Right atrium auricular region (tissue), 2 donors: ENCODE measurements around the gene AR. TPM values are rescaled to one million over a fixed set of nuclear protein-coding genes. Genes with fewer than 3 reads are reported as not detected.

Source experiments
- DNase-seq: peaks from one replicate; pipeline ENCODE4 v3.0.0-alpha.2; 2019; ENCODE audit warnings: low spot score
- H3K27ac ChIP-seq, 2 donors: fragments of 200-600 bp; sonication (generic); 1 replicate in 1 of 2; 2 replicates in 1 of 2; pipeline ENCODE4 v1.5.1; 2016 to 2019
- H3K27me3 ChIP-seq, 2 donors: fragments of 200-600 bp; sonication (generic); one replicate each; pipeline versions ENCODE4 v1.5.1 to v1.6.0; 2017 to 2019
- H3K36me3 ChIP-seq: fragments of 200-600 bp; sonication (generic); one replicate; pipeline ENCODE4 v1.5.1; 2016
- H3K4me1 ChIP-seq, 2 donors: fragments of 200-600 bp; sonication (generic); one replicate each; pipeline versions ENCODE4 v1.5.1 to v1.6.0; 2017 to 2019
- H3K4me3 ChIP-seq, 2 donors: fragments of 200-600 bp; sonication (generic); 1 replicate in 1 of 2; 2 replicates in 1 of 2; pipeline ENCODE4 v1.5.1; 2017 to 2019; ENCODE audit warnings: mild to moderate bottlenecking in 1 of 2, moderate library complexity in 1 of 2
- H3K9me3 ChIP-seq, 2 donors: fragments of 200-600 bp; sonication (generic); one replicate each; pipeline ENCODE4 v1.5.1; 2019
- total RNA-seq, 2 donors: library from RNA; depleted of rRNA; stranded (reverse); fragments of >200 nt; gene quantifications; one replicate each; pipeline ENCODE4 v1.1.0, GENCODE V29; 2016
- TF ChIP-seq, protein P1 (sequence below), 2 donors: fragments of 200-600 bp; sonication (generic); IDR thresholded peaks; one replicate each; pipeline ENCODE4 v1.5.1; 2019; ENCODE audit warnings: antibody characterized with exemption in 2 of 2

Gene AR
- total RNA-seq, 2 donors from 2014 or later: 7.9 to 9.1 TPM

GRCh38 chrX:67610282-67610681 is 66.5 kb downstream of the AR start:
- Histone ChIP-seq H3K27ac (no peak overlapping the region), H3K4me1 (no peaks in the 10 kb centered on the region), H3K9me3 (peaks cover 3 to 17% of the 10 kb centered on the region in 2 donors), H3K27me3 (no peaks in the 10 kb centered on the region), H3K36me3 (no peaks in the 10 kb centered on the region), H3K4me3 (no peak overlapping the region)
- TF ChIP-seq, protein P1, sequence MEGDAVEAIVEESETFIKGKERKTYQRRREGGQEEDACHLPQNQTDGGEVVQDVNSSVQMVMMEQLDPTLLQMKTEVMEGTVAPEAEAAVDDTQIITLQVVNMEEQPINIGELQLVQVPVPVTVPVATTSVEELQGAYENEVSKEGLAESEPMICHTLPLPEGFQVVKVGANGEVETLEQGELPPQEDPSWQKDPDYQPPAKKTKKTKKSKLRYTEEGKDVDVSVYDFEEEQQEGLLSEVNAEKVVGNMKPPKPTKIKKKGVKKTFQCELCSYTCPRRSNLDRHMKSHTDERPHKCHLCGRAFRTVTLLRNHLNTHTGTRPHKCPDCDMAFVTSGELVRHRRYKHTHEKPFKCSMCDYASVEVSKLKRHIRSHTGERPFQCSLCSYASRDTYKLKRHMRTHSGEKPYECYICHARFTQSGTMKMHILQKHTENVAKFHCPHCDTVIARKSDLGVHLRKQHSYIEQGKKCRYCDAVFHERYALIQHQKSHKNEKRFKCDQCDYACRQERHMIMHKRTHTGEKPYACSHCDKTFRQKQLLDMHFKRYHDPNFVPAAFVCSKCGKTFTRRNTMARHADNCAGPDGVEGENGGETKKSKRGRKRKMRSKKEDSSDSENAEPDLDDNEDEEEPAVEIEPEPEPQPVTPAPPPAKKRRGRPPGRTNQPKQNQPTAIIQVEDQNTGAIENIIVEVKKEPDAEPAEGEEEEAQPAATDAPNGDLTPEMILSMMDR (IDR thresholded peaks at IDR 0.05): no peak
- no peak for DNase-seq

GRCh38 chrX:67612231-67612630 is 68.4 kb downstream of the AR start:
- Histone ChIP-seq H3K9me3 (peaks cover 3 to 26% of the 10 kb centered on the region in 2 donors), H3K27ac (no peak overlapping the region), H3K27me3 (no peaks in the 10 kb centered on the region), H3K4me3 (no peak overlapping the region), H3K36me3 (no peaks in the 10 kb centered on the region), H3K4me1 (no peaks in the 10 kb centered on the region)
- DNase-seq: no peak
- TF ChIP-seq, protein P1 (IDR thresholded peaks at IDR 0.05): no peak

DNA sequence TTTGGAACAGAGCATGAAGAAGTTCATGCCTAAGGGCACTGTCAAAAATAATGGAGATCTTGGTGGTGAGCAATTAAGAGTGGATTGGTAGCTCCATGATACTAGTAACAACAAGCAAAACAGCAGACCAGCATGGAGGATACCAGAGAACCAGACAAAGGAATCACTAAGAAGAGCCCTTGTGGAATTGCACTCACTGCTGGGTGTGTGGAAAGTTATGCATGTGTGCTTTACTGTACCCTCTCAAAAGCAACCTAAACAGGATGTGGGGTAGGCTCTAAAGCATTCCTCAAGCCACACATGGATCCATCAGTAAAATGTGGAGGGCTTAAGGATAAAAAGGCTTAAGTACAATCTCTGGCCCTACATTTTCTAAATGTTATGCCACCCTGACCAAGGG is 69.5 kb downstream of the AR start:
- TF ChIP-seq, protein P1 (IDR thresholded peaks at IDR 0.05): no peak
- no peak for DNase-seq
- Histone ChIP-seq H3K27ac (no peak overlapping the region), H3K4me1 (no peaks in the 10 kb centered on the region), H3K9me3 (peaks cover 3 to 26% of the 10 kb centered on the region in 2 donors), H3K4me3 (no peak overlapping the region), H3K27me3 (no peaks in the 10 kb centered on the region), H3K36me3 (no peaks in the 10 kb centered on the region)

- Histone ChIP-seq H3K27me3 (no peaks in the 10 kb centered on the region), H3K4me1 (no peaks in the 10 kb centered on the region), H3K36me3 (no peaks in the 10 kb centered on the region), H3K9me3 (peaks cover 3 to 26% of the 10 kb centered on the region in 2 donors), H3K27ac (no peak overlapping the region), H3K4me3 (no peak overlapping the region)
- TF ChIP-seq, protein P1 (IDR thresholded peaks at IDR 0.05): no peak
- DNase-seq: no peak
Measured at GRCh38 chrX:67613996-67614395, 70.2 kb downstream of the AR start.

- Histone ChIP-seq H3K36me3 (no peaks in the 10 kb centered on the region), H3K4me1 (no peaks in the 10 kb centered on the region), H3K4me3 (no peak overlapping the region), H3K27ac (no peak overlapping the region), H3K27me3 (no peaks in the 10 kb centered on the region), H3K9me3 (peaks cover 3 to 26% of the 10 kb centered on the region in 2 donors)
- TF ChIP-seq, protein P1 (IDR thresholded peaks at IDR 0.05): no peak
- no peak for DNase-seq
Measured at GRCh38 chrX:67614423-67614822, 70.6 kb downstream of the AR start.

- Histone ChIP-seq H3K4me3 (no peak overlapping the region), H3K27me3 (no peaks in the 10 kb centered on the region), H3K4me1 (no peaks in the 10 kb centered on the region), H3K27ac (no peak overlapping the region), H3K36me3 (no peaks in the 10 kb centered on the region), H3K9me3 (peaks cover 3 to 24% of the 10 kb centered on the region in 2 donors)
- no peak for DNase-seq
- TF ChIP-seq, protein P1 (IDR thresholded peaks at IDR 0.05): no peak
Measured at GRCh38 chrX:67619253-67619652, 75.4 kb downstream of the AR start.
